NCI-H1048 (cell line): ENCODE measurements around the gene SOBP.

Experiments
- DNase-seq: peaks from one replicate; lab custom pipeline; 2025; lab: John Stamatoyannopoulos, UW

The SOBP gene

GRCh38 chr6:107617341-107617932 lies 127.5 kb downstream of the SOBP start:
- DNase-seq, result no peak

- DNase-seq, result no peak
Measured at GRCh38 chr6:107618672-107619071, 128.8 kb downstream of the SOBP start.

GRCh38 chr6:107620732-107621131 lies 130.8 kb downstream of the SOBP start:
- no peak for DNase-seq

- peak; percentile 33 for DNase-seq
Measured at GRCh38 chr6:107621229-107621937, 131.5 kb downstream of the SOBP start.

- DNase-seq, result no peak
Measured at GRCh38 chr6:107622269-107622668, 132.4 kb downstream of the SOBP start.

GRCh38 chr6:107624050-107624449 lies 134.1 kb downstream of the SOBP start:
- DNase-seq, result no peak

GRCh38 chr6:107624541-107624940 lies 134.6 kb downstream of the SOBP start:
- DNase-seq, result no peak

GRCh38 chr6:107625264-107625663 lies 135.3 kb downstream of the SOBP start:
- no peak for DNase-seq

GRCh38 chr6:107626645-107627044 lies 136.7 kb downstream of the SOBP start:
- no peak for DNase-seq

GRCh38 chr6:107627969-107628368 lies 138.1 kb downstream of the SOBP start:
- DNase-seq, result no peak

GRCh38 chr6:107628878-107629277 lies 139.0 kb downstream of the SOBP start:
- no peak for DNase-seq

- no peak for DNase-seq
Measured at GRCh38 chr6:107629548-107630129, 139.7 kb downstream of the SOBP start.

- no peak for DNase-seq
Measured at GRCh38 chr6:107630348-107630977, 140.5 kb downstream of the SOBP start.

- DNase-seq, result no peak
Measured at GRCh38 chr6:107632381-107633136, 142.6 kb downstream of the SOBP start.

GRCh38 chr6:107633680-107634323 lies 143.9 kb downstream of the SOBP start:
- DNase-seq, result no peak

- no peak for DNase-seq
Measured at GRCh38 chr6:107634324-107635056, 144.6 kb downstream of the SOBP start.

- DNase-seq, result no peak
Measured at GRCh38 chr6:107635057-107635515, 145.2 kb downstream of the SOBP start.

- DNase-seq, result no peak
Measured at GRCh38 chr6:107636486-107636885, 146.6 kb downstream of the SOBP start.

GRCh38 chr6:107637316-107638315 lies 147.7 kb downstream of the SOBP start:
- no peak for DNase-seq

GRCh38 chr6:107638493-107638892 lies 148.6 kb downstream of the SOBP start:
- DNase-seq, result no peak
